GM21381 (cell line): ENCODE measurements around the gene KIF24.
"Not testable (repeated sequence)": the region's sequence is repeated elsewhere in the genome, so short reads cannot be mapped to it uniquely, and the experiment has no call there.

ENCODE experiments used
- ATAC-seq: cut with Tn5 transposase; IDR thresholded peaks from one replicate; pipeline ENCODE4 v1.9.1; 2021; ENCODE audit warnings: mild to moderate bottlenecking, moderate library complexity; ENCODE audit not compliant: unreplicated experiment

Gene KIF24

DNA sequence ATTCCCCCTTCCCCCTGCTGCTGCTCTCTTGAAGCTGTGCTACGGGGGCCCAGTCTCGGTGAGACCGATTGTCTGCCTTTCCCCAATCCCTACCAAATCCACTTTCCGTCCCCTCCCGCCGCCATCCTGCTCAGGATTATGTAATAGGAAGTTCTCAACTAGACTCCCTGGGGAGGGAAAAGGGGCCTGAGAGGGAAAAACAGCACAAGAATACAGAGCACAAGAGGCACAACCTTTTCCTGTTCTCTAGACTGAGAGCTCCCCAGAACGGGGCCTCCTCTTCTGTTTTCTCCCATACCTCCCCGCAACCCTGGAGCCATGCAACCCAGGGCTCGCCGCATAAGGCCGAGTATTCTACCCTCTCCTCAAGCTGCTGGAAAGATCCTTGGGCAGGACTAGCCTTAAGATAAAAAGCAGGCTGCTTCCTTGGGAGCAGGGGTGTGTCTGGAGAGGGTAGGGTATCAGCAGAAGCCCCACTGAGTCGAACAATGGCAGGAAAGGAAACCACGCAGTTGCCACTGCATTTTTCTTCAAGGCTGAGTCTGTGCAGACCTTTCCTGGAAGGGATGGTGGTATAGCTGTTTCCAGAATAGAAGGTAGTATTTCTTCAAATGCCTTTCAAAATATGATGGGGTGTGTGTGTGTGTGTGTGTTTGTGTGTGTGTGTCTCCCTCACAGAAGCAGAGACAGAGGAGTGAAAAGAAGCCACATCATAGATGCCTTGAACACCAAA is 34.7 kb upstream of the KIF24 start:
- no peak for ATAC-seq

DNA sequence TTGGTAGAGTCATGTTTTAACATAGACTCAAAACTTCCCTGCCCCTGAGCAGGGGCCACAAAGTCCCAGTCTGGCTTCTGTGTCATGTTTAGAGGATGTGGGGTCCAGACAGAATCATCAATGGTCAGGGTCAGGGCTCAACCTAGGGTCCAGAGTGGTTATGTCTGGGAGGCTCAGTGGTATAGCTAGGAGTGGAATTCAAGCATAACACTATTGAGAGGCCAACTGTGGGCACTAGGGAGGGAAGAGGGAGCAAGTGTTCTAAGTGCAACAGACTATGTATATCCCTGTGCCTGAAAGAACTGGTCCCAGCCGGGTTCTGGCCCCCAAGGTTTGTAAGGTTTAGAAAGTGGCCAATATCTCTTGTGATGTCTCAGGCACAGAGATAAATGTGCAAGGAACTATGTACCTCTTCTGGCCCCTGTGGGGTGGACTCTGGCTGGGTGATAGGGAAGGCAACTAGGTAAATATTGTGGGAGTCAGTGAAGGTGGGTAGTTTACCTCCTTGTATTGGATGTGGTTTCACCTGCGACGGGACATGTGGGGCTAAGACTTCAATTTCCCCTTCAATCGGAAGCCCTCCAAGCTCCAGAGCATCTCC is 33.6 kb upstream of the KIF24 start:
- ATAC-seq, result no peak

DNA sequence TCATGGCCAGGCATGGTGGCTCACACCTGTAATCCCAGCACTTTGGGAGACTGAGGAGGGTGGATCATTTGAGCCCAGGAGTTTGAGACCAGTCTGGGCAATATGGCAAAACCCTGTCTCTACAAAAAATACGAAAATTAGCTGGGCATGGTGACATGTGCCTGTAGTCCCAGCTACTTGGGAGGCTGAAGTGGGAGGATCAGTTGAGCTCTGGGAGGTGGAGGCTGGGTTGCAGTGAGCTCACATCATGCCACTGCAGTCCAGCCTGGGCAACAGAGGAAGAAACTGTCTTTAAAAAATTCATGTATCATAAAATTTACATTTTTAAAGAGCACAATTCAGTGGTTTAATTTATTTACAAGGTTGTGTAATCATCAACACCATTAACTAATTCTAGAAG is 23.9 kb upstream of the KIF24 start:
- not testable (repeated sequence) for ATAC-seq

DNA sequence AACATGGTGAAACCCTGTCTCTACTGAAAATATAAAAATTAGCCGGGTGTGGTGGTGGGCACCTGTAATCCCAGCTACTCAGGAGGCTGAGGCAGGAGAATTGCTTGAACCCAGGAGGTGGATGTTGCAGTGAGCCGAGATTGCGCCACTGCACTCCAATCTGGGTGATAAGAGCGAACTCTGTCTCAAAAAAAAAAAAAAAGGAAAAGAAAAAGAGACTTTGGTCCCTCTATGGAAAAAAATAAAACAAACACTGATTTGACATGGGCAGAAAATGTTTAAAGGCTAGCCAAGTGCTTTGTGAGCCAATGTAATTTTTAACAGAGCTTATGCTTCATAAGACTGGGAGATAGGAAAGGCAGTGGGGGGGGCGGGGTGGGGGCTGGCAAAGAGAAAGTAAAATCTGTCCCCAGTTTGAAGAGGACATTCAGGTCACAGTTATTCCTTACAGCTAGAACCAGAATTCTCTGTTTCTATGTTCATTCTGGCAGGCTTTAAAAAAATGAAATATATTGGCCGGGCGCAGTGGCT is 23.1 kb upstream of the KIF24 start:
- not testable (repeated sequence) for ATAC-seq

DNA sequence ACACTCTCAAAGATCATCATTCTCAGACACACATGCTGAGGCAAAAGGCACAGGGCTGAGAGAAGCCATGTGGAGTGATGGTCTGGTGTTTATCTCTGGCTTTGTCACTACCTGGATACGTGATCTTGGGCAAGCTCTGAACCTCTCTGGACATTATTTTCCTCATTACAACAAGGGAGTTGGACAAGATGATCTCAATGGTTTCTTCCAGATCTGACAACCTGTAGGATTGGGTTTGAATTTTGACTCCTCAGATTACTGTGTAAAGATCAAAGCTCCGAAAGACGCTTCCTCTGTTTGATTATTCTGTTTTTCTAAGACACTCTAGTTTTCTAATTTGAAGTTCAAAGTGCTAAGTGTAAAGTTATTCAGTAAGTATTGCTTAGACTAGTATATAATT is 20.3 kb upstream of the KIF24 start:
- ATAC-seq, result no peak

DNA sequence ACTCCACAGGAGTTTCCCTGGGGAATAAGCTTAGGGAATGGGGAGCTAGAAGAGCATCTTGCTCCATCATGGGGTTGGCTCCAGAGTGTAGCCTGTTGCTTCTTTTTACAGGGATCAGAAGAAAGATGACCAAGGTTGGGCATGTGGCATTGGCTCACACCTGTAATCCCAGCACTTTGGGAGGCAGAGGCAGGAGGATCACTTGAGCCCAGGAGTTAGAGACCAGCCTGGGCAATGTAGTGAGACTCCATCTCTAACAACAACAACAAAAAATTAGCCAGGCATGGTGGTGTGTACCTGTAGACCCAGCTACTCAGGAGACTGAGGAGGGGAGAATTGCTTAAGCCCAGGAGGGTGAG is 18.7 kb upstream of the KIF24 start:
- ATAC-seq, result no peak

DNA sequence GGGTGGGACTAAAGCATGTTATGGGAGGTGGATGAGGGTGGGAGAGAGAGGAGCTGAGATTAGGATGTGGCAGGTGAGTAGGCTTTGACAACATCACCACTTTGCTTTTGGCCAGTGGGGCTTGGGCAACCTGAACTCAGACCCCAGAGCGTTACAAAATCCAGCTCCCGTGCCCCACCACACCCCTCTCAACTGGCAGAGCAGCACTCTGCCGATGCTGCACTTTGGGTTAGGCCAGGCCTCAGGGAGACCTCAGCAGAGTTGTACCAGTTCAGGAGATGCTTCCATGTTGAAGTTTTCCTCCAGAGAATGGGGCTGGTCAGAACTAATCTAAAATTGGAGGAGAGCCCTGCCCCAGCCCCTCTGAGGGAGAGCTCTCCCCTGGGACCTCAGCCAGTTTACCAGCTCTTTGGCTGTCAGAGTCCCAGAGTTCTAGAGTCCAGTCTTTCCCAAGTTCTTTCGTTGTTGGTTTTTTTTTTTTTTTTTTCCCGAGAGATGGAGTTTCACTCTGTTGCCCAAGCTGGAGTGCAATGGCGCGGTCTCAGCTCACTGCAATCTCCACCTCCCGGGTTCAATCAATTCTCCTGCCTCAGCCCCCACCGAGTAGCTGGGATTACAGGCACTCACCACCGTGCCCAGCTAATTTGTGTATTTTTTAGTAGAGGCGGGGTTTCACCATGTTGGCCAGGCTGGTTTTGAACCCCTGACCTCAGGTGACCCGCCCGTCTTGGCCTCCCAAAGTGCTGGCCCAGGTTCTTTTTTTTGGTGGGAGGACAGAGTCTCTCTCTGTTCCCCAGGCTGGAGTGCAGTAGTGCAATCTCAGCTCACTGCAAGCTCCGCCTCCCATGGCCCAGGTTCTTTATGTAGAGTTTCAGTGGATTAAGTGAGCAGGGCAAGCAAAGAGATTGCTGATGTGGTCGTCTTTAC is 18.1 kb upstream of the KIF24 start:
- ATAC-seq, result no peak

DNA sequence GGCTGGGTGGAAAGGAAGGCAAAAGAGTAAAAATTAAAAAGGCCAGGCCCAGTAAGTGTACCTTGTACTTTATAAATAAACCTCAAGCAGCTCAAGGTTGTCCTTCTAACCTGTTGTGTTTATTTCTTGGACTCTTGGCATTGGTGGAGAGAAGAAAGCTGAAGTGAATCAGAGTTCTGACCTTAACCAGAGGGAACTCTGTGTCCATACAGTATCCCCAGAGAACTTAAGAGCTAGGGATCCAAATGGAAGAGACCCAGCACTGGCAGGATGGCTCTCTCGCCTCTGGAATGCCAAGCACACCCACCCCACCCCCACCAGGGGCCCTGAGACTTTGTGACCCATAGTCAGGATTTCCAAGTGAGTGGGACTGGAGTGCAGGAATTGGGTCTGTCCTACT is 14.5 kb upstream of the KIF24 start:
- ATAC-seq, result no peak

DNA sequence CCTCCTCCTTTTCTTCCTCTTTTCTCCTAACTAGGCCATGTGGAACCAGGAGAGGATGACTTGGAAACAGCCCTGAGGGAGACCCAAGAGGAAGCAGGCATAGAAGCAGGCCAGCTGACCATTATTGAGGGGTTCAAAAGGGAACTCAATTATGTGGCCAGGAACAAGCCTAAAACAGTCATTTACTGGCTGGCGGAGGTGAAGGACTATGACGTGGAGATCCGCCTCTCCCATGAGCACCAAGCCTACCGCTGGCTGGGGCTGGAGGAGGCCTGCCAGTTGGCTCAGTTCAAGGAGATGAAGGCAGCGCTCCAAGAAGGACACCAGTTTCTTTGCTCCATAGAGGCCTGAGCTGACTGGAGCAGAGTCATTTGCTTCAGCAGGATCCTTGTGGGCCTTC is 14.0 kb upstream of the KIF24 start:
- no peak for ATAC-seq

DNA sequence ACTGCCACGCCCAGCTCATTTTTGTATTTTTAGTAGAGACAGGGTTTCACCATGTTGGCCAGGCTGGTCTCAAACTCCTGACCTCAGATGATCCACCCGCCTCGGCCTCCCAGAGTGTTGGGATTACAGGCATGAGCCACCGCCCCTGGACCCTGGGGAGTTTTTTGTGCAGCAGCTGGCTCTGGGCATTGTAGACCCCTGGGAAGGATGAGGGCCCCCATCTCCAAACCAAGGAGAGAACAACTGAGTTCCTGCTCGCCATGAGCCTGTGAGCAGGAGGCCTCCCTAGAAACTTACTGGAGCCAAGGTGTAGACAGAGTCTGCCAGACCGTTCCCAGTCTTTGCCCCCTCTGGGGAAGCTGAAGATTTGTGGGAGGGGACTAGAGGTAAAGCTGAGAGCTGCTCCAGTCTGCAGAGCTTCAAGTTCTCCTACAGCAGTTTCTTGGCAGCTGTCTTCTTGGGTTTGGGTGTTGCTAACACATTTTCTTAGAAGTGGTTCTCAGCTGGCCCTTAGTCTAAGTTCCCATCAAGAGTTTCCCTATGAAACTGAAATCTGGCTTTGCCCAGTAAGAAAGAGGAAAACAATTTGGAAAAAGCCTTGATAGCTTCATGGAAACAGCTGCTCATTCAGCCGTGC is 12.7 kb upstream of the KIF24 start:
- no peak for ATAC-seq

DNA sequence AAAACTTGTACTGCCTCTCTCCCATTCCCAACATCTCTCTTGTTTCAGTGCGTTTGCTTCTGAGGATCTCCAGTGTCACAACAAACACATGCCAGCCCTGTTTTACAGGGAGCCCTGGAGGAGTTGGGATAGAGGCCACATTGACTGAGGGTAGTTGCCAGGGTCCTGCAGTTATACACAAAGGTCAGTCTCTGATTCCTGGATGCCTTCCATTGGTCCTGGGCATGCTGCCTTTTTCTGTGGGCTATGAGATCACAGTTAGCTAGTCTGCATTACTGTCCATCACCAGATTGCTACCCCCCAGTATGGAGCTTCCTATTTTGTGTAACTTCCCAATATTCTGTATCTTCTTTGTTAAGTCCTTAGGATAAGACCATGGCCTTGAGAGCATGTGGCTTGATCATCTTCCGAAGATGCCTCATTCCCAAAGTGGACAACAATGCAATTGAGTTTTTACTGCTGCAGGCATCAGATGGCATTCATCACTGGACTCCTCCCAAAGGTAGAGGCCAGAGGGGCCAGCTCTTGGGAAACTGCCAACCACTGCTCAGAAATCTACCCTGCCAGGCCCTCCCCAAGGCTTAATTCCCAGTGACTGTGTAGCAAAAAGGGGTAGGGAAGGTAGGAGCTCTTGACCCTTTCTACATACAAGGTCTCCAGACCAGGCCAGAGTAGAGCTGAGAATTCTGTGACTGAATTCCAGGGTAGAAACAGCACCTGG is 9.8 kb upstream of the KIF24 start:
- no peak for ATAC-seq

DNA sequence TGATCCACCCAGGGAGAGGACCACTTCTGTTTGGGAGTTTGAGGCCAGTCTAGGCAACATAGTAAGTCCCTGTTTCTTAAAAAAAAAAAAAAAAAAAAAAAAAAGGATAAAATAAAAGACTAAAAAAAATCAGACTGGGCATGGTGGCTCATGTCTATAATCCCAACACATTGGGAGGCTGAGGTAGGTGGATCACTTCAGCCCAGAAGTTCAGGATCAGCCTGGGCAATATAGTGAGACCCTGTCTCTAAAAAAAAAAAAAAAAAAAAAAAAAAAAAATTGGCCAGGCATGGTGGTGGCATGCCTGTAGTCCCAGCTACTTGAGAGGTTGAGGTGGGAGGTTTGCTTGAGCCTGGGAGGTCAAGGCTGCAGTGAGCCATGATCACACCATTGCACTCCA is 9.0 kb upstream of the KIF24 start:
- ATAC-seq, result not testable (repeated sequence)

DNA sequence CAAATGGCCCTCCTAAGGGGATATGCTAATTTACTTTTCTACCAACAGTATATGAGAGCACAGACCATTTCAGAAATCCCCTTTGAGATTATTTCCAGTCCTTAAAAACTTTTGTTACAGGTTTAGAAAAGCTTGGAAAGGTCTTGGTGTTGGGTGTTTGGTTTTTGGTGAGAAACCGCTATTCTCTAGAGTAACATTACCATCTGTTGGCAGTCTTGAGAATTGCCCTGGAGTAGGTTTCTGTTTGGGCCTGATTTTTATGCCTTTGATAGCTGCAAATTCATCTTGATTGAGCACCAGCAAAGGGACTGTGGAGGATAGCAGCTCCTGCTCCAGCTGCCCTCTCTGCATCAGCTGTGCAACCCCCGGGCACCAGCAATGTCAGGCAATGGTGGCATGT is 8.3 kb upstream of the KIF24 start:
- no peak for ATAC-seq

DNA sequence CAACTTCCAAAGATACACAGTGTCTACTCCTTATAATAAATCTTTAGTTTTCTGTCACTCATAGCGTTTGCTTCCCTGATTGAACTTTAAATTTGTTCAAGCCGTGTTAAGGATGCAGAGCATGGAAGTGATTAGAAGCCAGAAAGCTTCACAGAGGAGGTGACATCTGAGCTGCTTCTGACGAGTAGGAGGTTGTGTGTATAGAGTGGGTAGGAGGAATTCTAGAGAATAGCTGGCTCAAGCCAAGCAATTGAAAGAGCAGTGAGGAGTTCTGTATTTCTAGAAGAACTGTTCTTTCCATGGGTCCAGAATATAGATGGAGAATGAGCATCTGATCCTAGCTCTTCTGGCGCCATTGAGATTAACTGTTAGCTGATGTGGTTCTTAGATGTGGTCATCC is 6.3 kb upstream of the KIF24 start:
- ATAC-seq, result no peak

DNA sequence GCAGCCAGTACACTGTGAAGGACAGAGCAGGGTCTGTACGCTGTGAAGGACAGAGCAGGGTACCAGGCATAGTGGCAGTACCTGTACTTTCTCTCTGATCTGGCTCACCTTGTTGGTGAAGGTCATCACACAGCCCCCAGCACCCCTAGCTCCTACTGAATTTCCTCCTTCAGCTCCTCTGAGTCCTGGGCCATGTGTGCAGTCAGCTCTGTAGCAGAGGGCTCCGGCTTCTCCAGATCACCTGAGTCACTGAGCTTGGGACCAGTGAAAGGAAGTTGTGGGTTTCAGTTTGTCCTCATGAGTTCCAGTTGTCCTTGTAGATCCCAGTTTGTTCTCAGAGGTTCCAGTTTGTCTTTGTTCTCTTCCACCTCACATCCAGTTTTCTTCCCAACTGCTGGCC is 5.8 kb upstream of the KIF24 start:
- no peak for ATAC-seq

DNA sequence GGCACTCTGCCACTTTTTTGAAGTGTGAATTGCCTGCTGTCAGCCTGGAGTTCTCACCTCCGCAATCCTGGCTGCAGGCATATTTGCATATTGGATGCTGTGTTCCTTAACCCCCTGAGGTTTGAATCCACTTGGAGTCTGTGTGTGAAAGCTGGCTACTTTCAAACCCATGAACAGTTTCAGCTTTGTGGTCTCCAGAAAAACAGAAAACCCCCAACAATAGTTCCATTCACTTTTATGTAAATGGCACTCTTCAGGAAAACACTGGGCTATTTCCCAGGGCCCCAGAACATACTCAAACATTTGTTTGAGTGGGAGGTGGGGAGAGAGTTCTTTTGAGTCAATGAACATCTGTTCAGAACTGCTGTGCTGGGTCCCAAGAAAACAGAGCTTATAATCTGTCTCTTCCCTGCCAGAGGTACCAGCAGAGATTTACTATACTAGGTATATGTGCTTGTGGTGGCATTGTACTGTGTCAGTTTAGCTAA is 5.3 kb upstream of the KIF24 start:
- no peak for ATAC-seq

DNA sequence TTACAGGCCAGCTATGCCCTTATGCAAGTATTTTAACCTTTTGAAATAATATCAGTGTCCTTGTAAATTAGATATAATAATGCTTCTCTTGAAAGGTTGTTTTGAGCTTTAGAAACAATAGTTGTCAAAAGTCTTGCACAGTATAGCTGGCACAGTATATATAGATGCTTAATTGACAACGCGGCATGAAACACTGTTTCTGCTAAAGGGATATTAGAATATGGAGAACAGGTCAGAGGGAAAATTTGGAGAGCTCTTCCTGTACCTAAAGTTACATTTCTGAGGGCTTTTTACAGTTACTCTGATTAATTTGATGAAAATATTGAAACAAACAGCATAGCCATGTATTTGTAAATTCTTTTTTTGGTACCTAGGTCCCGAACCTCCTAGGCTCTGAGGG is 4.8 kb upstream of the KIF24 start:
- ATAC-seq, result no peak

DNA sequence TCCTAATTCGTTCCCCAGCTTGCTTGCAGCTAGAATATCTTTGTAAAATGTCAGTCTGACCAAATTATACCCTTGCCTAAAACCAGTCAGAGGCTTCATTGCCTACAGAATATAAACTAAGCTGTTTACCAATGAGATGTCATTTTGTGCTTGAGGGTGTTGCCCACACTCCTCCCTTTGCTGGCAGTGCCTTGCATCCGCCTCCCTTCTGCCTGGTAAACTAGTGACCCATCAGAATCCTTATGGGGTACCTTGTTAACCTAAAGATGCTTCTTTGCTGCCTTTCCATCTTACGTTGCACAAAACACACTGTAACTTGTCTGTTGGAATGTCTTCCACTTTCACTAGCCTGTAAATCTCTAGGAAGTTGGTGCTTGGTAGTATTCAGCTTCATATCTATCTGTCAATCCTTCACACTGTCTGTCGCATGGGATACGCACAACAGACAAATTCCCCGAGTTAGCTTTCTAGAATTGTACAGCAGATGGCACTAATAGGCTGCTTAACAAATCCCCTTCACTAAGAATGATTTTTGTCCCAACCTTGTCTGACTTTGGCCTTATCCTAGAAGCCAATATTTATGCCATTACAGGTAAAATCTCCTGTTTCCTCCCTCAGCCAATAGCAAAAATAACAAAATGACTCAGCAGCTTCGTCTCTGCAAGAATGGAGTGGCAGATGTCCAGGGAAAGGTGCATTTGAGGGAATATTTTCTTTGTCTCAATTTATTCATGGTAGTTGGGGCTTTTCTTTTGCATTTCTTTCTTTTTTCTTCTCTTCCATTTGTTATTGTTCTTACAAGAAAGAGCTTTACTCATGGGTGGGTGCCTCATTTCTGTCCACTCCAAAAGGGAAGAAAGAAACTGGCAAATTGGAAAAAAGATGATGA is 3.3 kb upstream of the KIF24 start:
- no peak for ATAC-seq

DNA sequence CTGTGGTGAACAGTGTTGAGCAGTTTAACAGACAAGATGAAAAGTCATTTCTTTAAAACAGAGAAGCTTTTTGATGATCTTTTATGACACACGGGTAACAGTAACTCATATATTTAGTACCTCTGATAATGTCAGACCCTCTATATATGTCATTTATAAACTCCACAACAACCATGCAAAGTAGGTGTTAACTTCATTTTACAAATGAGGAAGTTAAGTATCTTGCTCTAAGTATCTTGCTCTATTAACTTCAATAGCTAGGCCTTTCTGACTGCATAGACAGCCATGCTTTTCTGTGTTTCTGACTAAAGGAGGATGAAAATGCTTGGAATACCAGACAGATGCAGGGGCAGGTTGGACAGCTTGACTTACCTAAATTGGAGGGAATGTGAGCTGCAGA is 2.1 kb upstream of the KIF24 start:
- no peak for ATAC-seq
